ENCODE data around the gene NHLRC4. TPM values are rescaled to one million over a fixed set of nuclear protein-coding genes. Genes with fewer than 3 reads are reported as not detected.
A peak's percentile ranks its signal among the peaks of the same experiment; 100 is the strongest.

Gene NHLRC4
- total RNA-seq, 2 experiments from 2014 or later: 0.45 to 0.55 TPM

- Histone ChIP-seq H3K9me3 (ENCODE audit: control insufficient read depth in 1 of 2, insufficient read depth in 1 of 2, low read length in 2 of 2) (no peaks in the 10 kb centered on the region), H3K36me3 (ENCODE audit: insufficient read depth, low read length) (no peaks in the 10 kb centered on the region), H3K27ac (ENCODE audit: low read depth in 1 of 2, low read length in 2 of 2) (no peak overlapping the region), H3K4me3 (ENCODE audit: low read length) (peak overlapping the region; percentile 83), H3K27me3 (ENCODE audit: control insufficient read depth in 1 of 2, insufficient read depth in 2 of 2, low read length in 2 of 2) (no peaks in the 10 kb centered on the region), H3K4me1 (ENCODE audit: insufficient read depth, low read length) (peaks cover 59% of the 10 kb centered on the region)
- ATAC-seq (ENCODE audit: poor library complexity) (no peak), DNase-seq (peak in 4 of 14 experiments; percentile 15 to 42 (median 30))
- no peaks in the 10 kb centered on the region for H3K27me3 Mint-ChIP-seq
- no peak for TF ChIP-seq CTCF (IDR thresholded peaks at IDR 0.05)
- H3K36me3 Mint-ChIP-seq (ENCODE audit: low read depth): no peaks in the 10 kb centered on the region
- peak overlapping the region; percentile 80 for H3K27ac Mint-ChIP-seq
- ChIA-PET CTCF (no interaction called here), POLR2A (interaction anchor here (0.8 kb wide), 1 partner anchor 39 kb away, joined by 3 read pairs; no protein-coding TSS in a partner anchor)
- intact Hi-C loops (cut with DNase I, micrococcal nuclease): loop anchor here (5.0 kb wide), 4 partner anchors 83 to 302 kb away; partner anchors contain the start of genes LUC7L (in 1 of the 2), PGAP6 (in 1 of the 2) and RAB11FIP3 (in 1 of the 2)
- peaks cover 25% of the 10 kb centered on the region for H3K4me1 Mint-ChIP-seq (ENCODE audit: low read depth)
- peak overlapping the region; percentile 90 for H3K4me3 Mint-ChIP-seq
- H3K9me3 Mint-ChIP-seq: no peaks in the 10 kb centered on the region
These were observed 37.7 kb upstream of the NHLRC4 start for GRCh38 chr16:529012-529575.

- H3K9me3 ChIP-seq (ENCODE audit: control insufficient read depth in 1 of 2, insufficient read depth in 1 of 2, low read length in 2 of 2): no peaks in the 10 kb centered on the region
- peaks cover 25% of the 10 kb centered on the region for H3K4me1 Mint-ChIP-seq (ENCODE audit: low read depth)
- H3K27ac Mint-ChIP-seq: no peak overlapping the region
- H3K27me3 Mint-ChIP-seq: no peaks in the 10 kb centered on the region
- H3K9me3 Mint-ChIP-seq: no peaks in the 10 kb centered on the region
- no peak for ATAC-seq (ENCODE audit: poor library complexity)
- no peak overlapping the region for H3K27ac ChIP-seq (ENCODE audit: low read depth in 1 of 2, low read length in 2 of 2)
- H3K36me3 Mint-ChIP-seq (ENCODE audit: low read depth): no peaks in the 10 kb centered on the region
- no peak for TF ChIP-seq CTCF (IDR thresholded peaks at IDR 0.05)
- no peak overlapping the region for H3K4me3 ChIP-seq (ENCODE audit: low read length)
- no peaks in the 10 kb centered on the region for H3K36me3 ChIP-seq (ENCODE audit: insufficient read depth, low read length)
- DNase-seq: no peak
- H3K27me3 ChIP-seq (ENCODE audit: control insufficient read depth in 1 of 2, insufficient read depth in 2 of 2, low read length in 2 of 2): no peaks in the 10 kb centered on the region
- ChIA-PET POLR2A (no interaction called here), CTCF (no interaction called here)
- intact Hi-C loops (cut with DNase I, micrococcal nuclease): no loop called here
- H3K4me1 ChIP-seq (ENCODE audit: insufficient read depth, low read length): peaks cover 60% of the 10 kb centered on the region
- peak overlapping the region; percentile 90 for H3K4me3 Mint-ChIP-seq
These were observed 36.5 kb upstream of the NHLRC4 start for GRCh38 chr16:530111-530817.

- Mint-ChIP-seq H3K9me3 (no peaks in the 10 kb centered on the region), H3K27me3 (no peaks in the 10 kb centered on the region), H3K27ac (no peak overlapping the region), H3K4me1 (ENCODE audit: low read depth) (peaks cover 11% of the 10 kb centered on the region), H3K36me3 (ENCODE audit: low read depth) (no peaks in the 10 kb centered on the region), H3K4me3 (no peak overlapping the region)
- Histone ChIP-seq H3K36me3 (ENCODE audit: insufficient read depth, low read length) (peaks cover 5% of the 10 kb centered on the region), H3K9me3 (ENCODE audit: control insufficient read depth in 1 of 2, insufficient read depth in 1 of 2, low read length in 2 of 2) (no peaks in the 10 kb centered on the region), H3K4me1 (ENCODE audit: insufficient read depth, low read length) (peaks cover 47% of the 10 kb centered on the region), H3K27ac (ENCODE audit: low read depth in 1 of 2, low read length in 2 of 2) (no peak overlapping the region), H3K4me3 (ENCODE audit: low read length) (no peak overlapping the region), H3K27me3 (ENCODE audit: control insufficient read depth in 1 of 2, insufficient read depth in 2 of 2, low read length in 2 of 2) (no peaks in the 10 kb centered on the region)
- ATAC-seq (ENCODE audit: poor library complexity) (no peak), DNase-seq (no peak)
- ChIA-PET POLR2A (no interaction called here), CTCF (no interaction called here)
- intact Hi-C loops (cut with DNase I, micrococcal nuclease): no loop called here
- TF ChIP-seq CTCF (IDR thresholded peaks at IDR 0.05): no peak
These were observed 35.2 kb upstream of the NHLRC4 start for GRCh38 chr16:531494-532125.
